T-helper 1 cell treated with Interleukin-12 subunit alpha and Interleukin-12 subunit beta and Interleukin-4 antibody, amounts not matched to agents 30 μg/mL and 1 μg/mL, for 36 hours (primary cell): ENCODE results near the gene ARID1B.

Experiments used
- H3K27ac Mint-ChIP-seq: one replicate; pipeline ENCODE4 v1.8.0; 2021; ENCODE audit warnings: mild to moderate bottlenecking, mixed read lengths
- H3K27me3 Mint-ChIP-seq: one replicate; pipeline ENCODE4 v1.8.0; 2021; ENCODE audit warnings: low read depth, mixed read lengths
- H3K36me3 Mint-ChIP-seq: one replicate; pipeline ENCODE4 v1.8.0; 2021; ENCODE audit warnings: low read depth, mixed read lengths
- H3K4me1 Mint-ChIP-seq: one replicate; pipeline ENCODE4 v1.8.0; 2021; ENCODE audit warnings: low read depth, mixed read lengths
- H3K4me3 Mint-ChIP-seq: one replicate; pipeline ENCODE4 v1.8.0; 2021; ENCODE audit warnings: mild to moderate bottlenecking, moderate library complexity, mixed read lengths
- H3K9me3 Mint-ChIP-seq: one replicate; pipeline ENCODE4 v1.8.0; 2021; ENCODE audit warnings: mixed read lengths

Gene ARID1B

DNA sequence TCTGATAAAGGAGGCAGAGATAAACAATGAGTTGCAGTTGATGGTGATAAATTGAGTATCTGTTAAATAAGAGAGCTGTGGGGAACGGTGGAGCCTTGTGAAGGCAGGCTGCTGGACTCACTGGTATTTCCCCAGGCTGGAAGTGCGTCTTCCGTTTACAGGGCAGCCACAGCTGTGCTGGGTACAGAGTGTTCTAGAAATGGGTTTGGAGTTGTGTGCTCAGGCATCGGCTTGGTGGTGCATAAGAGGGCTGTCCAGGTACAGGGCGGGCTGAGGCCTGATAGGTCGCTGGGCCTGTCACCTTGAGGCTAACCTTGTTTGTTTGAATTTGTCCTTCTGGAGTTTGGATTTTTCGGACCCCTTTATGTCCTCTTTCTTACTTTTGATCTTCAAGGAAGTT lies 39.3 kb downstream of the ARID1B start:
- Mint-ChIP-seq H3K27ac (no peak overlapping the region), H3K36me3 (no peaks in the 10 kb centered on the region)

DNA sequence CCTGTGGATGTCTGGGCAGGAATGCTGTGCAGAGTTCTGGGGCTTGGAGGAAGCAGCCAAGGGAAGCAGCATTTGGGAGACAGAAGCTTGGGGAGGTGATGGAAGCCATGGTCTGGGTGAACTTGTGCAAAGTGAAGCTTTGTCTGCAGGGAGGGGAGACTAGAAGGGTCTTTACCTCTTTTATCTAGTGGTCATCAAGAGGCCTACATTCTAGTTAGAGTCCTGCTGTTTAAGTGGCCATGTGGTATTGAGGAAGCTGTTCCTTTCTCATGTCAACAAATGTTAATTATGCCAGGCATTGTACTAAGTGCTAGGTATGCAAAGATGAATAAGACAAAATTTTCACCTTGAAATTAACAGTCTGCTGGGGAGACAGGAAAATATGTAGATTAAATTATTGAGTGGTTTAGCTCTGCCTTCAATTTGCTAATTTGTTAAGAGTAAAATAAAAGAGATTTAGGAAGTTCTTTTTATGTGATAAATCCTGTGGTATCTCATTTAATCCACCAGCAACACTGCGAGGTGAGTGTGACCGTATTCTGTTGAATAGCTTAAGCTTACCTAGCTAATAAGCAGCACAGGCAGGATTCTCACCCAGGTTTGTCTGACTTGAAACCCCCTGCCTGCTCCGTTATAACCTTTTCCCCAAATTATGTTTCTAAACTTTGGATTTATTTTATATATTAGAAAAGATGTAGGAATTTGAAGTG lies 43.1 kb downstream of the ARID1B start:
- Mint-ChIP-seq H3K36me3 (no peaks in the 10 kb centered on the region), H3K4me3 (no peak overlapping the region), H3K27me3 (no peaks in the 10 kb centered on the region), H3K4me1 (peaks cover 23% of the 10 kb centered on the region), H3K9me3 (no peaks in the 10 kb centered on the region), H3K27ac (no peak overlapping the region)

More for the DNA sequence above, 39.3 kb downstream of the ARID1B start:
- no peak overlapping the region for H3K4me3 Mint-ChIP-seq
- peaks cover 14% of the 10 kb centered on the region for H3K4me1 Mint-ChIP-seq
- H3K9me3 Mint-ChIP-seq, result no peaks in the 10 kb centered on the region
- H3K27me3 Mint-ChIP-seq, result no peaks in the 10 kb centered on the region

DNA sequence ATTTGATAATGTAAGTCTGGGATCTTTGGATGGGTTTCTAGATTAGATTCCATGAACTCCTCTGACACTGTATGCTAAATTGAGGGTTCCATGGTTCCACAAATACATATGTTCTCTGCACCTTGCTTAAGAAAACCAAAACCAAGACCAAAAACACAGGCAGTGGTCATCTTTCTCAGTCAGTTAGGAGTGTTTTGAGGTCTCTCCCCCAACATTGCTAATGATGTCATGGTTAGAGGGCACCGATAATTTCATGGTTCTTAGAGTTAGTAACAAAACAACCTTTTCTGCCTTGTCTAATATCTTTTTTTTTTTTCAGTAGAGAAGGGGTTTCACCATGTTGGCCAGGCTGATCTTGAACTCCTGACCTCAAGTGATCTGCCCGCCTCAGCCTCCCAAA lies 44.5 kb downstream of the ARID1B start:
- Mint-ChIP-seq H3K36me3 (peaks cover under 1% of the 10 kb centered on the region), H3K27me3 (no peaks in the 10 kb centered on the region), H3K27ac (no peak overlapping the region), H3K4me1 (peaks cover 26% of the 10 kb centered on the region), H3K4me3 (no peak overlapping the region), H3K9me3 (no peaks in the 10 kb centered on the region)

DNA sequence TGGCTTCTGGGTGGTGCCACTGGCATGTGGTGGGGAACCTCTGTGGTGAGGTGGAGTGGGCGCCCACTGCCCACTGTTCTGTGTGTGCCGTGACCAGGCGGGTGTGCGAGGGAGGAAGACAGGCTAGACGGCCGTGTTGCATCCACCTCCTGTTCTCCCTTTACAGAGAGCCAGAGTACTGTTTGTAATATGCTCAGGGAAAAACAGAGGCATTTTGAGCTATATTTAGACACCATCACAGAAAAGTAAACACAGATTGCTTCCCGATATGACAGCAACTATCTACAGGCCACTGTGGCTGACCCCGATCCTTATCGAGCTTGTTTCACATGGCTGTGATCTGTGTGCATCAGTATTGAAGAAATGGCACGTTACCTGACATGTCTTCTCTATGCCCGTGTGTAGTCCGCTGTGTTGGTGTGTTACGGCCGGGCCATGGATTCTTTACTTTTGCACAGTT lies 45.6 kb downstream of the ARID1B start:
- peaks cover 1% of the 10 kb centered on the region for H3K36me3 Mint-ChIP-seq
- H3K9me3 Mint-ChIP-seq, result no peaks in the 10 kb centered on the region
- no peaks in the 10 kb centered on the region for H3K27me3 Mint-ChIP-seq
- H3K4me3 Mint-ChIP-seq, result no peak overlapping the region
- H3K27ac Mint-ChIP-seq, result no peak overlapping the region
- peaks cover 32% of the 10 kb centered on the region for H3K4me1 Mint-ChIP-seq

DNA sequence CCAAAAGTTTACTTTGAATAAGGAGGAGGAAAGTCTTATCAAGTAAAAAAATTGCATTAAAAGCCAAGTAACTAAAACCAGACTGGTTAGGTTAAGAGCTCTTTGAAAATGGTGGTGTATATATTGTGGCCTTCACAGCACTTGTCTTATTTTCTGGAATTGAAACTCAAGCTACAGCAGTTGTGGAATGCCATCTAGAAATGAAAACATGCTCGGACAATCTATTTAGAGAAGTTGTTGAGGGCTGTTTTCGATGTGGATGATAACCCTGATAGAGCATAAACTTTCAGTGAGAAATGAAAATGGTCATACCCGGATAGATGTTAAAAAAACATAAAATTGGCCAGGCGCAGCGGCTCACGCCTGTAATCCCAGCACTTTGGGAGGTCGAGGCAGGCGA lies 47.0 kb downstream of the ARID1B start:
- H3K4me1 Mint-ChIP-seq, result peaks cover 34% of the 10 kb centered on the region
- H3K36me3 Mint-ChIP-seq, result peaks cover 1% of the 10 kb centered on the region
- H3K9me3 Mint-ChIP-seq, result no peaks in the 10 kb centered on the region
- no peaks in the 10 kb centered on the region for H3K27me3 Mint-ChIP-seq
- H3K4me3 Mint-ChIP-seq, result no peak overlapping the region
- H3K27ac Mint-ChIP-seq, result no peak overlapping the region

DNA sequence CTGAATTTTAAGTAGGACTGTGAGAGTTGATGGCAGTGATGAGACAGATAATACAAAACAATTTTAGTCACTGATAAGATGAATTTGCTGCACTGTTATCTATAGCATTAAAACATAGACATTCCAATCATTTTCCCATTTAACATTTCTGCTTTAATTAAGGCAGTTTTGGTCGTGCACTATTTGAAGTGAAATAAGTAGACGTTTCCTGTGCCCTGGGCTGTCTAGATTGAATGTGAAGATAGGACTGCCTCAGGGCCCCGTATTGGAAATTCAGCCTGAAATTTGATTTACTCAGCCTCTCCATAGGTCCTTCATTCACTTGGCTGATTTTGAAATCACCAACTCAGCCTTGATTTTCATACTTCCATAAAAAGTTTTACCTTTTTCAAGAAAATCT lies 48.3 kb downstream of the ARID1B start:
- Mint-ChIP-seq H3K27ac (no peak overlapping the region), H3K4me1 (peaks cover 28% of the 10 kb centered on the region), H3K27me3 (no peaks in the 10 kb centered on the region), H3K9me3 (no peaks in the 10 kb centered on the region), H3K36me3 (peaks cover 2% of the 10 kb centered on the region), H3K4me3 (no peak overlapping the region)

DNA sequence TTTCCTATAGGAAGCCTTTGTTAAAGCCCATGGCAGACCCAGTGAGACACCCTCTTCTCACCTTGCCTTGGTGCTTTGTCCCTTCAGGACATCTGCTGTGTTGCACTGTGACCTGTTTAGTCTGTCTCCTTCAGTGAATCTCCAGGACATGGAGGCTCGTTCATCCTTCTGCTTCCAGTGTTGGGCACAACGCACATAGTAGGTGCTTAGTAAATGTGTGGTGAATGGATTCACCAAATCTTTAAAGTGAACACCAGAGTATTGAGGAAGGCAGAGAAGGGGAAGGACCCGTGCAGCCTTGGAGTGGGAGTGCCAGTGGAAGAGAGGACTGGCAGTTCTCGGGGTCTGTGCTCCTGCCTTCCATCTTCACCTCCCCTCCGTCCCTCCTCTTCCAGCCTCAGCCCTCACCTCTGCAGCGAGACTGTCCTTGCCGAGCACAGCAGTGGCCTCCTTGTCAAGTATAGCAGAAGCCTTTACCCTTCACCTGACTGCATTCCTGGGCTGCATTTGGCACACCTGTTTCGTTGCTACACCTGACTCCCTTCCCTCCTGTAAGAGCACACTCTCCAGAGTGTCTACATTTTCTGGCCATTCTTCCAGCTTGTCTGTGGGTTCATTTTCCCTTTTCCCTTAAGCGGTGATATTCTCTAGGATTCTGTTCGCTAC lies 49.2 kb downstream of the ARID1B start:
- H3K27me3 Mint-ChIP-seq, result no peaks in the 10 kb centered on the region
- no peak overlapping the region for H3K4me3 Mint-ChIP-seq
- peaks cover 28% of the 10 kb centered on the region for H3K4me1 Mint-ChIP-seq
- H3K27ac Mint-ChIP-seq, result no peak overlapping the region
- H3K9me3 Mint-ChIP-seq, result no peaks in the 10 kb centered on the region
- H3K36me3 Mint-ChIP-seq, result peaks cover 4% of the 10 kb centered on the region

DNA sequence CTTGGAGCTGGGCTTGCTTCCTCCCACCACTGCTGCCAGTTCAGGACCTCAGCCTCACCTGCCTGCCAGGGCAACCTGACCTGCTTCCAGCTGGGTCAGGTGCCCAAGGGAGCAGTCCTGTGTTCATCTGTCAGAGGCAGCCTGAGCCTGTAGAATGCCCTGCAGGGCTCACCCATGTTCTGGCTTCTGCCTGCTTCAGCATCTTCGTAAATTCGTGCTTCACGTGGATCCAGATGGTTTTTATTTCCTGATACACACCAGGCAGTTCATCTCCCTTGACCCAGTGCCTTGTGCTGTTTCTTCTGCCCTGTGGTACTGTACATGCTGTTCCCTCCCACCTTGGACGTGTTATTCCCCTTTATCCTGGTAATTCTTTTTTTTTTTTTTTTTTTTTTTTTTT lies 50.2 kb downstream of the ARID1B start:
- no peak overlapping the region for H3K4me3 Mint-ChIP-seq
- H3K4me1 Mint-ChIP-seq, result peaks cover 24% of the 10 kb centered on the region
- H3K9me3 Mint-ChIP-seq, result no peaks in the 10 kb centered on the region
- H3K27ac Mint-ChIP-seq, result peak overlapping the region; percentile 23
- no peaks in the 10 kb centered on the region for H3K27me3 Mint-ChIP-seq
- H3K36me3 Mint-ChIP-seq, result peaks cover 10% of the 10 kb centered on the region

DNA sequence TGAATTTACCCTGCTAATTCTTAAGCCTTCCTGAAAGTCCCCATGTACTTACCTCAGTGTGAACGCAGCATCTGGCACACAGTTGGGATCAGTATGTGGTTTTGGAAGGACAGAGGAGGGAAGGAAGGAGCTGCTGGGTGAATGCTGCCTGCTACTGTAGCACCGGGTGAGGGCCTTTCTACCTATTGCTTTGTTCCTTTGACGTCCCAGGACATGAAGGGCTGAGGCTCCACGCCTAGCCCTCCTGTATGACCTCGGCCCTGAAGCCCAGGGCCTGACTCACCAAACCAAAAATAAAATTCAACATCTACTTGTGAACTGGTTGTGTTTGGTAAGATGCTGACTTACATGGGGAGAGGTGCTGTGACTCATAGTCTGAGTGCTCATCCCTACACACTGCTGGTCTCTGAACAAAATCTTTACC lies 51.1 kb downstream of the ARID1B start:
- H3K36me3 Mint-ChIP-seq, result peaks cover 12% of the 10 kb centered on the region
- no peaks in the 10 kb centered on the region for H3K27me3 Mint-ChIP-seq

DNA sequence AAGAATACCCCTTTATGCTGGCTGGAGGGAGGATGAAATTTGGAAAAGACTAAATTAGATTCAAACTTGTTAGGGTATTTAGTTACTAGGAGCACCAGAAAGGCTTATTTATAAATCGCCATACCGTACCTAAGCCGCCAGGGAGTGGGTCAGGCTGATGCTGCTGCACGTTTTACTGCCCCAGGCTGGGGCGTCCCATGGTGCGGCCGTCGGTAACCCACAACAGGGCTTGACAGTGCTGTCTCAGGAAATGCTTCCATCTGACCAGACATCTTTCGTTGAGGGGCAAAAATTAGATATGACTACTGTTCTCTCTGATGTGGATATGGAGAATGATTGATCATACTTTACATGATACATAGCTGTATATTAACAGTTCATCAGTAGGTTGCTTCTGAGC lies 52.9 kb downstream of the ARID1B start:
- Mint-ChIP-seq H3K27ac (no peak overlapping the region), H3K9me3 (no peaks in the 10 kb centered on the region), H3K36me3 (peaks cover 14% of the 10 kb centered on the region), H3K4me1 (peaks cover 24% of the 10 kb centered on the region), H3K4me3 (no peak overlapping the region), H3K27me3 (no peaks in the 10 kb centered on the region)

More for the DNA sequence above, 51.1 kb downstream of the ARID1B start:
- H3K4me1 Mint-ChIP-seq, result peaks cover 27% of the 10 kb centered on the region
- no peak overlapping the region for H3K4me3 Mint-ChIP-seq
- H3K27ac Mint-ChIP-seq, result no peak overlapping the region
- H3K9me3 Mint-ChIP-seq, result no peaks in the 10 kb centered on the region

DNA sequence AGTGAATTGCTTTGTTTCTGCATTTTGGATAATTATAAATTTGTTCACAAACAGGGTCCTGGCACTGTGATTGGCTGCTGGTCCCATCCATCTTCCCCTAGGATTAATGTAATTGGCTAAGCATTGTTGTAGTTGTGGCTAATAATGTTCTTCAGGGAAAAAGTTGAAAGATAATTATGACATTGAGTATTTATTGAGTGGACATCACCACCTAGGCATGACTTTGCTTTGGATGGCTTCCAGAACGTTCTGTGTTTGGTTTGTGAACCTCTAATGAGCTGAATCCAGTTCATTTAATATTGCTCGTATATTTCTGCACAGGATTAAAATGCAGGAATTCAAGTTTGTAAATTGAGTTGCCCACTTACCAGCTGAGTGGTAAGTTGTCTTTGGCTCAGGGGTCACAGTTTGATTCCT lies 55.1 kb downstream of the ARID1B start:
- peaks cover 16% of the 10 kb centered on the region for H3K36me3 Mint-ChIP-seq
- H3K27ac Mint-ChIP-seq, result no peak overlapping the region
- H3K27me3 Mint-ChIP-seq, result no peaks in the 10 kb centered on the region
- H3K4me1 Mint-ChIP-seq, result peaks cover 13% of the 10 kb centered on the region
- no peaks in the 10 kb centered on the region for H3K9me3 Mint-ChIP-seq
- H3K4me3 Mint-ChIP-seq, result no peak overlapping the region

DNA sequence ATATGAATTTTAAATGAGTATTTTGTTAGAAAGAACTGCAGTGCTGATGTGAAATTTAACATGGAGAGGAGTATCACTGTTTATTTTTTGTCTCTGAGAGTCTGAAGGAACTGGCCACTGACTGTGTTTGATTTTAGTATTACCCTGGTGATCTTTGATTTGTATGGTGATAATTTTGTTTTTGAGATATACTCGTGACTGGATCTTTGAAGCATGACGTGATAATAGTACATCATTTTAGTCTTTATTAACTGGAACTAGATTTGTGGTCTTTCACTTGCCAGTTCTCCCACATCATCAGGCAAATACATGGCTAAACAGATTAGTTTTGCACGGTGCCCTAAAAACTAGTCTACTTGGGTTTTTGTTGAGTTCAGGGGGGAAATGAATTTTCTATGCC lies 55.5 kb downstream of the ARID1B start:
- no peak overlapping the region for H3K4me3 Mint-ChIP-seq
- H3K27ac Mint-ChIP-seq, result no peak overlapping the region
- H3K4me1 Mint-ChIP-seq, result peaks cover 9% of the 10 kb centered on the region
- H3K9me3 Mint-ChIP-seq, result no peaks in the 10 kb centered on the region
- no peaks in the 10 kb centered on the region for H3K27me3 Mint-ChIP-seq
- peaks cover 16% of the 10 kb centered on the region for H3K36me3 Mint-ChIP-seq

DNA sequence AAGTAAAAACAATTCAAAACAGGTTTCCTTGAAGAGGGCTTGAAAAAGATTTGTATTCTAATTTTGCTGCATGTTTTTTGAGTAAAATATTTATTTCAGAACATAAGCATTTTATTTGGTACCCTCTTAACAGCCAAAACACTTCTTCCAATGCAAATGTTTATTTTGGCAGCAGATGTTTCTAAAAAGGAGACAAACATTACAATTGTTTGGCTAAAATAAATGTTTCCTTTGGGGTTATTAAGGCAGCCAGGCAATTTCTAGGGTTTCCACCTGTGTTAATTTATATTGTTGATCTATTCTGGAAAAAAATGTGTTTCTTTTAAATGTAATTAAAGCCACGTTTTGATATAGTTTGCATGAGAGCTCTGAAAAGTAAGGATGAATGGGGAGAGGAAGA lies 56.6 kb downstream of the ARID1B start:
- H3K4me3 Mint-ChIP-seq, result no peak overlapping the region
- H3K4me1 Mint-ChIP-seq, result peaks cover 5% of the 10 kb centered on the region
- no peaks in the 10 kb centered on the region for H3K9me3 Mint-ChIP-seq
- H3K27me3 Mint-ChIP-seq, result no peaks in the 10 kb centered on the region
- H3K36me3 Mint-ChIP-seq, result peaks cover 16% of the 10 kb centered on the region
- H3K27ac Mint-ChIP-seq, result no peak overlapping the region

DNA sequence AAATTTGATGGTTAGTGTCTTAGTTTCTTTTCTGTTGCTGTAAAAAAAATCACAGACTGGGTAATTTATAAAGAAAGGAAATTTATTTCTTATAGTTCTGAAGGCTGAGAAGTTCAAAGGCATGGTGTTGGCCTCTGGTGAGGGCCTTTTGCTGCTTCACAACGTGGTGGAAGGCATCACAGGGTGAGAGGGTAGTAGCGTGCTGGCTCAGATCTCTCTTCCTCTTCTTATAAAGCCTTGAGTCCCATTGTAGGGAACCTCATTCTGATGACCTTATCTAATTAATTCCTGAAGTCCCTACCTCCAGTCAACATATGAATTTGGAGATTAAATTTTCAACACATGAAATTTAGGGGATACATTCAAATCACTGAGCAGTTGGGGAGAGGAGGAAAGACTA lies 62.0 kb downstream of the ARID1B start:
- H3K27ac Mint-ChIP-seq, result no peak overlapping the region
- H3K27me3 Mint-ChIP-seq, result no peaks in the 10 kb centered on the region
- H3K4me1 Mint-ChIP-seq, result peaks cover 22% of the 10 kb centered on the region
- no peaks in the 10 kb centered on the region for H3K9me3 Mint-ChIP-seq
- peaks cover 4% of the 10 kb centered on the region for H3K36me3 Mint-ChIP-seq
- no peak overlapping the region for H3K4me3 Mint-ChIP-seq

DNA sequence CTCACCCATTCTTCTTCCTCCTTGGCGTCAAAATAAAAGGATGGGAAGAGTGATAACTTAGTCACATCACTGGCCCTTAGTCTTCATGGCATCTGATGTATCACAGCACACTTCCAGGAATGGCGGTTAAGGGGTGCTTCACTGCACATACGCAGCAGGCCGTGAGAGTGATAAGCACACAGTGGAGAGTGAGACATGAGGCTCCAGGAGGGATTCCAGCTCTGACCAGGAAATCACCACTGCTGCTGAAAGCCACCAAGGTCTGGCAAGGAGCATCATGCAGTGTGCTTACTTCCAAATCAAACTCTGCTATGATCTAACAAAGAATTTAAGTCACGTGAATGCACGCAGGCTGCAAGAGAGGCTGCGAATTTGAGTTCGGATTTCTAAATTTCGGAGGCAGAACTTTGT lies 62.4 kb downstream of the ARID1B start:
- Mint-ChIP-seq H3K9me3 (no peaks in the 10 kb centered on the region), H3K27me3 (no peaks in the 10 kb centered on the region), H3K36me3 (peaks cover 4% of the 10 kb centered on the region), H3K27ac (peak overlapping the region; percentile 36), H3K4me3 (no peak overlapping the region), H3K4me1 (peaks cover 23% of the 10 kb centered on the region)
